CD4-positive, alpha-beta memory T cell (primary cell): ENCODE results near the gene CCDC6. TPM values are rescaled to one million over a fixed set of nuclear protein-coding genes. Genes with fewer than 3 reads are reported as not detected.
"Not testable (repeated sequence)": the region's sequence is repeated elsewhere in the genome, so short reads cannot be mapped to it uniquely, and the experiment has no call there.

ENCODE experiments used
- CTCF ChIA-PET: fragments of 350-600 bp; sonication (Branson Sonifier 250); formaldehyde crosslinking; loops from one replicate; lab custom pipeline; 2021; ENCODE audit warnings: inconsistent platforms; ENCODE audit not compliant: partially characterized antibody; lab: Charles Lee
- POLR2A ChIA-PET: fragments of 350-600 bp; sonication (Branson Sonifier 250); formaldehyde crosslinking; loops from one replicate; lab custom pipeline; 2021; ENCODE audit not compliant: partially characterized antibody; lab: Charles Lee
- DNase-seq, 5 donors: peaks; one replicate each; pipeline versions ENCODE4 v3.0.0 to v3.0.0-alpha.2; 2020 to 2022; ENCODE audit warnings: mixed read lengths in 1 of 5
- H3K27ac ChIP-seq: one replicate; pipeline ENCODE4 v1.7.0; 2013; ENCODE audit warnings: low read depth, low read length
- H3K27me3 ChIP-seq: 2 replicates; pipeline ENCODE4 v1.7.0; 2013; ENCODE audit warnings: mild to moderate bottlenecking, low read length, moderate library complexity; ENCODE audit not compliant: insufficient read depth
- H3K36me3 ChIP-seq: 2 replicates; pipeline ENCODE4 v1.7.0; 2013; ENCODE audit warnings: mild to moderate bottlenecking, low read length, moderate library complexity; ENCODE audit not compliant: insufficient read depth
- H3K4me1 ChIP-seq: 2 replicates; pipeline ENCODE4 v1.7.0; 2013; ENCODE audit warnings: mild to moderate bottlenecking, low read length, moderate library complexity; ENCODE audit not compliant: insufficient read depth
- H3K4me3 ChIP-seq, 2 donors: one replicate each; pipeline ENCODE4 v1.7.0; 2013; ENCODE audit warnings: low read length in 2 of 2, mild to moderate bottlenecking in 1 of 2
- H3K9me3 ChIP-seq, 2 donors: one replicate each; pipeline ENCODE4 v1.7.0; 2013; ENCODE audit warnings: low read length in 2 of 2, control low read depth in 1 of 2; ENCODE audit not compliant: control insufficient read depth in 1 of 2
- H3K27ac Mint-ChIP-seq, 7 donors: one replicate each; pipeline ENCODE4 v1.8.0; 2020 to 2021; ENCODE audit warnings: mixed read lengths in 7 of 7, mild to moderate bottlenecking in 6 of 7, inconsistent platforms in 3 of 7, moderate library complexity in 3 of 7
- H3K27me3 Mint-ChIP-seq, 2 donors: one replicate each; pipeline ENCODE4 v1.8.0; 2020 to 2021; ENCODE audit warnings: mixed read lengths in 2 of 2
- H3K36me3 Mint-ChIP-seq, 2 donors: one replicate each; pipeline ENCODE4 v1.8.0; 2020 to 2021; ENCODE audit warnings: mixed read lengths in 2 of 2, inconsistent platforms in 1 of 2, mild to moderate bottlenecking in 1 of 2
- H3K4me1 Mint-ChIP-seq, 4 donors: one replicate each; pipeline ENCODE4 v1.8.0; 2020 to 2021; ENCODE audit warnings: mixed read lengths in 4 of 4, mild to moderate bottlenecking in 1 of 4
- H3K4me3 Mint-ChIP-seq, 8 donors: one replicate each; pipeline ENCODE4 v1.8.0; 2020 to 2021; ENCODE audit warnings: mixed read lengths in 8 of 8, mild to moderate bottlenecking in 7 of 8, moderate library complexity in 6 of 8, inconsistent platforms in 3 of 8
- H3K9me3 Mint-ChIP-seq, 8 donors: one replicate each; pipeline ENCODE4 v1.8.0; 2020 to 2021; ENCODE audit warnings: mixed read lengths in 8 of 8, mild to moderate bottlenecking in 5 of 8, inconsistent platforms in 3 of 8, moderate library complexity in 1 of 8
- intact Hi-C: fragments of 100-400 bp; cut with micrococcal nuclease; formaldehyde crosslinking; loops from one replicate; pipeline ENCODE4 v1.15.1; 2023
- polyA plus RNA-seq, 2 donors: library from polyadenylated mRNA; unstranded; fragments of 300-500 nt; fragmentation: Illumina TruSeq; gene quantifications; one replicate each; pipeline ENCODE4 v1.2.3, GENCODE V29; 2021
- total RNA-seq, 2 experiments: library from RNA; stranded (reverse); gene quantifications; one replicate each; pipeline ENCODE4 v1.2.3, GENCODE V29; 2021

The CCDC6 gene
- total and polyA plus RNA-seq, 4 experiments from 2014 or later = 4.4 to 22.5 (median 13.5) TPM

GRCh38 chr10:59799421-59799820 is 106.9 kb downstream of the CCDC6 start:
- Mint-ChIP-seq H3K9me3 (peaks cover 0 to 2% (median 0%) of the 10 kb centered on the region in 8 donors), H3K4me3 (no peak overlapping the region), H3K27me3 (no peaks in the 10 kb centered on the region), H3K4me1 (peaks cover 0 to 5% (median under 1%) of the 10 kb centered on the region in 4 donors), H3K27ac (peak overlapping the region in 1 of 7 donors; percentile 77), H3K36me3 (peaks cover 72 to 82% of the 10 kb centered on the region in 2 donors)
- no peak for DNase-seq
- H3K27ac ChIP-seq = no peak overlapping the region
- H3K9me3 ChIP-seq = no peaks in the 10 kb centered on the region
- H3K36me3 ChIP-seq = peaks cover 32% of the 10 kb centered on the region
- H3K4me3 ChIP-seq = no peak overlapping the region
- intact Hi-C loops = no loop called here
- ChIA-PET CTCF (interaction anchor here (1.1 to 1.4 kb wide), 2 partner anchors 14 to 108 kb away, joined by 3 to 4 read pairs; no protein-coding TSS in a partner anchor), POLR2A (interaction anchor here (0.6 kb wide), 1 partner anchor 412 kb away, joined by 3 read pairs; no protein-coding TSS in a partner anchor)
- no peaks in the 10 kb centered on the region for H3K27me3 ChIP-seq
- H3K4me1 ChIP-seq = no peaks in the 10 kb centered on the region

- Mint-ChIP-seq H3K27ac (no peak overlapping the region), H3K36me3 (peaks cover 68 to 80% of the 10 kb centered on the region in 2 donors), H3K4me3 (no peak overlapping the region), H3K27me3 (no peaks in the 10 kb centered on the region), H3K9me3 (peaks cover 0 to 2% (median 0%) of the 10 kb centered on the region in 8 donors), H3K4me1 (peaks cover 0 to 1% (median 0%) of the 10 kb centered on the region in 4 donors)
- Histone ChIP-seq H3K36me3 (peaks cover 37% of the 10 kb centered on the region), H3K4me3 (no peak overlapping the region), H3K9me3 (no peaks in the 10 kb centered on the region), H3K27ac (no peak overlapping the region), H3K27me3 (no peaks in the 10 kb centered on the region), H3K4me1 (no peaks in the 10 kb centered on the region)
- ChIA-PET CTCF (interaction anchor here (1.1 to 1.2 kb wide), 3 partner anchors 14 to 37 kb away, joined by 3 to 4 read pairs (median 3); no protein-coding TSS in a partner anchor), POLR2A (no interaction called here)
- intact Hi-C loops = no loop called here
- no peak for DNase-seq
Measured at GRCh38 chr10:59793919-59794318, 112.4 kb downstream of the CCDC6 start.

GRCh38 chr10:59792812-59793211 is 113.5 kb downstream of the CCDC6 start:
- Mint-ChIP-seq H3K36me3 (peaks cover 65 to 77% of the 10 kb centered on the region in 2 donors), H3K9me3 (peaks cover 0 to 2% (median 0%) of the 10 kb centered on the region in 8 donors), H3K4me1 (peaks cover 0 to 1% (median 0%) of the 10 kb centered on the region in 4 donors), H3K4me3 (no peak overlapping the region), H3K27me3 (no peaks in the 10 kb centered on the region), H3K27ac (peak overlapping the region in 1 of 7 donors; percentile 5)
- H3K4me1 ChIP-seq = no peaks in the 10 kb centered on the region
- POLR2A ChIA-PET = no interaction called here
- no peaks in the 10 kb centered on the region for H3K27me3 ChIP-seq
- peaks cover 35% of the 10 kb centered on the region for H3K36me3 ChIP-seq
- no peak overlapping the region for H3K4me3 ChIP-seq
- H3K9me3 ChIP-seq = no peaks in the 10 kb centered on the region
- no peak for DNase-seq
- intact Hi-C loops = no loop called here
- no peak overlapping the region for H3K27ac ChIP-seq
- CTCF ChIA-PET = interaction anchor here (1.1 kb wide), 1 partner anchor 15 kb away, joined by 3 read pairs; no protein-coding TSS in a partner anchor

GRCh38 chr10:59791601-59792000 is 114.8 kb downstream of the CCDC6 start:
- H3K36me3 Mint-ChIP-seq = peaks cover 60 to 66% of the 10 kb centered on the region in 2 donors
- DNase-seq = no peak
- H3K36me3 ChIP-seq = peaks cover 32% of the 10 kb centered on the region
- H3K4me1 Mint-ChIP-seq = no peaks in the 10 kb centered on the region
- H3K4me1 ChIP-seq = no peaks in the 10 kb centered on the region
- H3K27me3 Mint-ChIP-seq = no peaks in the 10 kb centered on the region
- no peaks in the 10 kb centered on the region for H3K27me3 ChIP-seq
- intact Hi-C loops = no loop called here
- H3K27ac Mint-ChIP-seq = no peak overlapping the region
- no peak overlapping the region for H3K4me3 Mint-ChIP-seq
- CTCF ChIA-PET = no interaction called here
- POLR2A ChIA-PET = no interaction called here
- no peak overlapping the region for H3K4me3 ChIP-seq
- H3K27ac ChIP-seq = no peak overlapping the region
- no peaks in the 10 kb centered on the region for H3K9me3 ChIP-seq
- H3K9me3 Mint-ChIP-seq = no peaks in the 10 kb centered on the region

GRCh38 chr10:59790080-59790479 is 116.3 kb downstream of the CCDC6 start:
- H3K9me3 Mint-ChIP-seq, H3K27me3 Mint-ChIP-seq, POLR2A ChIA-PET: not testable (repeated sequence)

GRCh38 chr10:59788914-59789313 is 117.4 kb downstream of the CCDC6 start:
- H3K4me3 ChIP-seq, H3K4me3 Mint-ChIP-seq, H3K27ac Mint-ChIP-seq, H3K4me1 ChIP-seq, DNase-seq, POLR2A ChIA-PET, intact Hi-C loops, CTCF ChIA-PET, H3K27me3 ChIP-seq, H3K27me3 Mint-ChIP-seq, H3K27ac ChIP-seq, H3K4me1 Mint-ChIP-seq, H3K9me3 ChIP-seq: not testable (repeated sequence)
- peaks cover 0 to 12% (median 0%) of the 10 kb centered on the region in 8 donors for H3K9me3 Mint-ChIP-seq
- H3K36me3 ChIP-seq = peaks cover 23% of the 10 kb centered on the region
- peaks cover 39 to 43% of the 10 kb centered on the region in 2 donors for H3K36me3 Mint-ChIP-seq

More at GRCh38 chr10:59790080-59790479, 116.3 kb downstream of the CCDC6 start:
- H3K27ac ChIP-seq, H3K4me3 Mint-ChIP-seq, H3K27ac Mint-ChIP-seq, DNase-seq, CTCF ChIA-PET, H3K4me3 ChIP-seq, H3K4me1 Mint-ChIP-seq, H3K9me3 ChIP-seq, H3K27me3 ChIP-seq, intact Hi-C loops, H3K4me1 ChIP-seq: not testable (repeated sequence)
- H3K36me3 Mint-ChIP-seq = peaks cover 51 to 55% of the 10 kb centered on the region in 2 donors
- peaks cover 28% of the 10 kb centered on the region for H3K36me3 ChIP-seq

- CTCF ChIA-PET, H3K4me3 Mint-ChIP-seq, H3K4me3 ChIP-seq, DNase-seq, POLR2A ChIA-PET, H3K4me1 Mint-ChIP-seq, H3K27ac ChIP-seq, H3K27me3 Mint-ChIP-seq, H3K36me3 ChIP-seq, intact Hi-C loops, H3K4me1 ChIP-seq, H3K27ac Mint-ChIP-seq, H3K27me3 ChIP-seq, H3K9me3 ChIP-seq: not testable (repeated sequence)
- peaks cover 24 to 26% of the 10 kb centered on the region in 2 donors for H3K36me3 Mint-ChIP-seq
- H3K9me3 Mint-ChIP-seq = peaks cover 0 to 12% (median 0%) of the 10 kb centered on the region in 8 donors
Measured at GRCh38 chr10:59787032-59787431, 119.3 kb downstream of the CCDC6 start.
